GM12891 (cell line): ENCODE results near the gene ADM2.

Experiments
- DNase-seq: peaks from one replicate; pipeline ENCODE4 v3.0.0; 2011; ENCODE audit warnings: low spot score; ENCODE audit not compliant: insufficient read length
- FAIRE-seq: peaks from 2 replicates; lab custom pipeline; 2011; peaks lifted over from hg19 to GRCh38; lab: Jason Lieb, UNC
- PAX5 ChIP-seq: IDR thresholded peaks from 2 replicates; pipeline ENCODE4 v1.6.1; 2011; ENCODE audit warnings: low read length, moderate library complexity, mild to moderate bottlenecking; ENCODE audit not compliant: insufficient read depth, severe bottlenecking
- POLR2A ChIP-seq: IDR thresholded peaks from 2 replicates; pipeline ENCODE4 v1.6.1; 2011; ENCODE audit warnings: low read depth, low read length, control low read depth
- POLR2AphosphoS5 ChIP-seq: IDR thresholded peaks from 2 replicates; pipeline ENCODE4 v1.6.1; 2011; ENCODE audit warnings: low read depth, low read length, control low read depth
- POU2F2 ChIP-seq: IDR thresholded peaks from 2 replicates; pipeline ENCODE4 v1.6.1; 2011; ENCODE audit warnings: low read depth, mild to moderate bottlenecking, control low read depth, low read length, moderate library complexity
- SPI1 ChIP-seq: IDR thresholded peaks from 2 replicates; pipeline ENCODE4 v1.6.1; 2011; ENCODE audit warnings: low read depth, low read length, control low read depth
- TAF1 ChIP-seq: IDR thresholded peaks from 2 replicates; pipeline ENCODE4 v1.6.1; 2011; ENCODE audit warnings: low read depth, low read length, control low read depth

The ADM2 gene

GRCh38 chr22:50523806-50524675 is 42.7 kb downstream of the ADM2 start:
- 0 out of 2 replicates have a peak, but pooled peaks have one; percentile 4 for TF ChIP-seq POU2F2
- no peak for TF ChIP-seq SPI1
- TF ChIP-seq TAF1: no peak
- peak; percentile 2; the same call in 1 of the 2 replicates for TF ChIP-seq POLR2A
- FAIRE-seq: no peak
- no peak for DNase-seq

- DNase-seq (no peak), FAIRE-seq (peak; percentile 84)
- TF ChIP-seq POLR2A (no peak), POU2F2 (no peak), TAF1 (no peak), POLR2AphosphoS5 (peak; percentile 16; the same call in 1 of the 2 replicates), PAX5 (no peak), SPI1 (no peak)
Observed at GRCh38 chr22:50524676-50525103, 43.3 kb downstream of the ADM2 start.

GRCh38 chr22:50525104-50525857 is 43.9 kb downstream of the ADM2 start, which contains the start of gene SCO2:
Gene SCO2 (minus strand): TSS chr22:50525598. CDS start chr22:50524411, 1,187 bp downstream.
- TF ChIP-seq SPI1: 0 out of 2 replicates have a peak, but pooled peaks have one; percentile 11
- TF ChIP-seq POLR2A: peak; percentile 74
- peak; percentile 47 for TF ChIP-seq POU2F2
- TF ChIP-seq PAX5: peak; percentile 65
- peak; percentile 81 for TF ChIP-seq POLR2AphosphoS5
- TF ChIP-seq TAF1: peak; percentile 53
- FAIRE-seq (peak; percentile 100), DNase-seq (peak; percentile 99)

GRCh38 chr22:50525858-50526107 is 44.4 kb downstream of the ADM2 start:
- no peak for TF ChIP-seq POU2F2
- TF ChIP-seq PAX5: no peak
- TF ChIP-seq TAF1: no peak
- TF ChIP-seq SPI1: no peak
- no peak for TF ChIP-seq POLR2AphosphoS5
- no peak for TF ChIP-seq POLR2A
- no peak for DNase-seq
- no peak for FAIRE-seq

- TF ChIP-seq POU2F2: no peak
- TF ChIP-seq POLR2AphosphoS5: peak; percentile 68; the same call in 1 of the 2 replicates
- peak; percentile 63 for TF ChIP-seq POLR2A
- no peak for TF ChIP-seq SPI1
- TF ChIP-seq PAX5: no peak
- TF ChIP-seq TAF1: no peak
- DNase-seq: peak; percentile 84
- no peak for FAIRE-seq
Observed at GRCh38 chr22:50526108-50526833, 44.9 kb downstream of the ADM2 start.

GRCh38 chr22:50526834-50527801 is 45.8 kb downstream of the ADM2 start:
- no peak for FAIRE-seq

GRCh38 chr22:50527921-50528681 is 46.8 kb downstream of the ADM2 start:
- FAIRE-seq (peak; percentile 75), DNase-seq (no peak)
- TF ChIP-seq POLR2AphosphoS5: no peak

More at GRCh38 chr22:50526834-50527801, 45.8 kb downstream of the ADM2 start:
- DNase-seq: peak; percentile 57
- TF ChIP-seq SPI1 (no peak), POLR2AphosphoS5 (peak; percentile 6; the same call in 1 of the 2 replicates), POLR2A (peak; percentile 66), POU2F2 (peak; percentile 55)
